ENCODE measurements around the gene TMEM204.

DNA sequence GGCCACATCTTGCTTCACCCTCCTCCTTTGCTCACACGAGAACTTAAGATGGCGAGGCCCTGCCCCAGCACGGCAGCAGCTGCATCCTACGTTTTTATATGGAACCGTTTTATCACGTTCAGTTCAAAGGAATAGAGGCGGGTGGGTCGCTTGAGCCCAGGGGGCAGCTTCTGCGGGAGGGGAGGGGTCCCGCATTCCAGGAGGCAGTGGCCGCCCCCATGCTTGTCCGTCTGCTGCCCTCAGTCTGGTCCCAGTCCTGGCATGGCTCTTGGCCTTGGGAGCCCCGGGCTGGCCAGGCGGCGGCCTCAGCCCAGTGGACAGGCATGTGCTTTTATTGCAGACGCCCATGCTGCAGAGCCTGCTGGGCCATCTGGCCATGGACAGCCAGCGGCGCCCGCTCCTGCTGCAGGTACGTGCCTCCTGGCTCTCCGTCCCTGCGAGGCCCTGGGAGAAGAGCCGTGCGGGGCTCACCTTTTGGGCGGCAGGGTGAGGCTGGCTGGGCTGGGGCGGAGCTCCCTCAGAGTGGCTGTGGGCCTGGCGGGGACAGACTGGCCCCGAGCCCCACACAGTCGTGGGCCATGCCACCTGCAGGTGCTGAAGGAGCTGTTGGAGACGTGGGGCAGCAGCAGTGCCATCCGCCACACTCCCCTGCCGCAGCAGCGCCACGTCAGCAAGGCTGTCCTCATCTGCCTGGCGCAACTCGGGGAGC, 33.6 kb upstream of the TMEM204 start:
- TF ChIP-seq CTCF (IDR thresholded peaks at IDR 0.05), result no peak
- TF ChIP-seq ZFX (IDR thresholded peaks at IDR 0.05; ENCODE audit: borderline replicate concordance), result no peak

Data from 22Rv1 (cell line).